Activated CD4-positive, alpha-beta T cell treated with anti-CD3 and anti-CD28 coated beads, Interleukin-2, amount 10 ng/mL, durations not matched to agents 7 days and 5 days (primary cell): Measurements from ENCODE around the gene CALD1. TPM values are rescaled to one million over a fixed set of nuclear protein-coding genes. Genes with fewer than 3 reads are reported as not detected.

Source experiments
- CTCF ChIA-PET: fragments of 350-600 bp; sonication (Branson Sonifier 250); formaldehyde crosslinking; loops from one replicate; lab custom pipeline; 2021; ENCODE audit warnings: antibody characterized with exemption; lab: Charles Lee
- POLR2A ChIA-PET: fragments of 350-600 bp; sonication (Branson Sonifier 250); formaldehyde crosslinking; loops from one replicate; lab custom pipeline; 2021; ENCODE audit warnings: antibody characterized with exemption; lab: Charles Lee
- DNase-seq: peaks from one replicate; pipeline ENCODE4 v3.0.0-alpha.2; 2020
- H3K27ac Mint-ChIP-seq: one replicate; pipeline ENCODE4 v1.8.0; 2021; ENCODE audit warnings: mild to moderate bottlenecking, moderate library complexity, mixed read lengths
- H3K27me3 Mint-ChIP-seq: one replicate; pipeline ENCODE4 v1.8.0; 2021; ENCODE audit warnings: mixed read lengths
- H3K36me3 Mint-ChIP-seq: one replicate; pipeline ENCODE4 v1.8.0; 2021; ENCODE audit warnings: low read depth, mixed read lengths
- H3K4me1 Mint-ChIP-seq: one replicate; pipeline ENCODE4 v1.8.0; 2021; ENCODE audit warnings: mixed read lengths
- H3K4me3 Mint-ChIP-seq: one replicate; pipeline ENCODE4 v1.8.0; 2021; ENCODE audit warnings: mild to moderate bottlenecking, moderate library complexity, mixed read lengths
- H3K9me3 Mint-ChIP-seq: one replicate; pipeline ENCODE4 v1.8.0; 2021; ENCODE audit warnings: mixed read lengths
- total RNA-seq, 2 experiments: library from RNA; stranded (reverse); gene quantifications; one replicate each; pipeline ENCODE4 v1.2.3, GENCODE V29; 2021

Gene CALD1, protein sequence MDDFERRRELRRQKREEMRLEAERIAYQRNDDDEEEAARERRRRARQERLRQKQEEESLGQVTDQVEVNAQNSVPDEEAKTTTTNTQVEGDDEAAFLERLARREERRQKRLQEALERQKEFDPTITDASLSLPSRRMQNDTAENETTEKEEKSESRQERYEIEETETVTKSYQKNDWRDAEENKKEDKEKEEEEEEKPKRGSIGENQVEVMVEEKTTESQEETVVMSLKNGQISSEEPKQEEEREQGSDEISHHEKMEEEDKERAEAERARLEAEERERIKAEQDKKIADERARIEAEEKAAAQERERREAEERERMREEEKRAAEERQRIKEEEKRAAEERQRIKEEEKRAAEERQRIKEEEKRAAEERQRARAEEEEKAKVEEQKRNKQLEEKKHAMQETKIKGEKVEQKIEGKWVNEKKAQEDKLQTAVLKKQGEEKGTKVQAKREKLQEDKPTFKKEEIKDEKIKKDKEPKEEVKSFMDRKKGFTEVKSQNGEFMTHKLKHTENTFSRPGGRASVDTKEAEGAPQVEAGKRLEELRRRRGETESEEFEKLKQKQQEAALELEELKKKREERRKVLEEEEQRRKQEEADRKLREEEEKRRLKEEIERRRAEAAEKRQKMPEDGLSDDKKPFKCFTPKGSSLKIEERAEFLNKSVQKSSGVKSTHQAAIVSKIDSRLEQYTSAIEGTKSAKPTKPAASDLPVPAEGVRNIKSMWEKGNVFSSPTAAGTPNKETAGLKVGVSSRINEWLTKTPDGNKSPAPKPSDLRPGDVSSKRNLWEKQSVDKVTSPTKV
- under 1 TPM; 0.10 to 0.17 TPM for total RNA-seq

DNA sequence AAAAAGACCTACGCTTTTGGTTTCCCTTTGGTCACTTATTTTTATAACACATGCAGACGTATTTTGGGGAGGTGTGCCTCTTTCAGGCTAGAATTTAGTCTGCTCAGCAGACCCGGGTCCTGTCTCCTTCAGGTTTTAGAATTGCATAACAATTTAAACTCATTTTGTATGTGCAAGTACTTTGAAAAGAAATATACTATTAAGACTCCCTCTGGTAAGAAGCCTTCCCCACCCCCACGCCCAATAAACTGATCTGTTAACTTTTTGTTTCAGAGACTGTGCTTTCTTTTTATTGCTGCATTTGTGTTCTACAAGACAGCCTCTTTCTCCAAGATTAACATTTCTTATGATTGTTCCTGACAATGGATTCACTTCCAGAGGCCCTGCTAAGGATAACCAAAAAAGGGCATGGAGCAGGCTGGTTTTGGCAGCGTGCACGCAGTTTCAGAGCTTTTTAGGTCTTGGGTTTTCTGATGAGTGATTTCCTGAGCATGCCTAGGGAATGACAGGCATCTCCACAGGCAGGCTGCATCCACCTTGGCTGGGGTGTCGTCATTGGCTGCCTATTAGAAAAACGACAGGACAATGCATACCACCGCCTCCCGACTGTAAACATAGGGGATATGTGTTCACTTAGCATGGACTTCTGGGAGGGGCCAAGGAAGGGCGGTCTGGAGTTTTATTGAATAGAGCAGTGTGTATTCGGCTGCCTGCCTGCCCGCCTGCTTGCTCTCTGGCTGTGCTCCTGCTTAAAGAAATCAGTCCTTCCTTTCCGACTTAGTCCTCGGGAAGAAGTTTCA, at the start of gene CALD1:
CALD1 (plus strand) TSS at position 694 of the 800 bp plus-strand sequence. CDS start 88,100 bp downstream, outside the sequence.
- CTCF ChIA-PET, result no interaction called here
- H3K27ac Mint-ChIP-seq, result no peak within 1 kb of the TSS

DNA sequence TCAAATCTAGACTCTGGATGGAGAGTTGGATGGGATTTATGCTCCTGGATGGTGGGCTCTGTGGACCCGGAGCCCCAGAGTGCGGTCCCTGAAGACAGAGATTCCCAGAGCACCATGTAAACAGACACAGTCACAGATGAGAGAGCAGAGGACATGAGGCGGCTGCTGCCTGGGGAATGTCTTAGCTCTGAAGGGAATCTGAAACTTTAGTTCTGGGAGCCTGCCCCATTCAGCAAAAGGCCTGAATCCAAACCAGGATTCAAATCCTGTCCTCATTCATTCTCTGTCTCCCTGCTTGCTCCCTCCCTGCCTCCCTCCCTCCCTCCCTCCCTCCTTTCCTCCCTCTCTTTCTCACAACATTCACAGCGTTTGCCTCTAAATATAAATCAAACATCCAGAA, 49.5 kb upstream of the CALD1 start:
- H3K36me3 Mint-ChIP-seq, result peaks cover 2% of the 10 kb centered on the region
- H3K4me1 Mint-ChIP-seq, result peaks cover 6% of the 10 kb centered on the region
- H3K27me3 Mint-ChIP-seq, result no peaks in the 10 kb centered on the region
- DNase-seq, result no peak
- no peak overlapping the region for H3K27ac Mint-ChIP-seq
- ChIA-PET POLR2A (no interaction called here), CTCF (no interaction called here)
- peaks cover 2% of the 10 kb centered on the region for H3K9me3 Mint-ChIP-seq
- H3K4me3 Mint-ChIP-seq, result no peak overlapping the region

More for the DNA sequence above, at the start of gene CALD1:
- H3K4me1 Mint-ChIP-seq, result peaks cover 6% of the 10 kb centered on the region
- no peaks in the 10 kb centered on the region for H3K9me3 Mint-ChIP-seq
- DNase-seq, result no peak
- POLR2A ChIA-PET, result no interaction called here
- H3K27me3 Mint-ChIP-seq, result no peaks in the 10 kb centered on the region
- H3K36me3 Mint-ChIP-seq, result no peaks in the 10 kb centered on the region
- no peak within 1 kb of the TSS for H3K4me3 Mint-ChIP-seq

DNA sequence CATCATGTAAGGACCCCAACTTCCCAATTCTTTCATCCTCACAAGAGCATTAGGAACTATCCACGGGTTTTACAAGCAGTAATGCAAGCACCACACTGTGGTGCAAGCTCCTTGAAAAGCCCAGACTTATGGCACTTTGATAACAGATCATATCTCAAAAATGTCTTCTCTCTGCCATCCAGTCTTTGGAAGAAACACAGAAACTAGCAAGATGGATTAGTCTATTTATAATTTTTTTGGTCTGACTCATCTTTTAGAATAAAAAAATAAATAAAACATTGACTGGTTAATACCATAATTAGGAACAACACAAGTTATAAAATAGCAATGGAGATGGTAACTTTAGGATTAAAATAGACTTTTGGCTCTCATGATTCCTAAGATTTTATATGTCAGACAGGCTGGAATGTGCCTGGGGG, 49.0 kb upstream of the CALD1 start:
- peaks cover 2% of the 10 kb centered on the region for H3K9me3 Mint-ChIP-seq
- no peaks in the 10 kb centered on the region for H3K27me3 Mint-ChIP-seq
- peaks cover 2% of the 10 kb centered on the region for H3K36me3 Mint-ChIP-seq
- CTCF ChIA-PET, result no interaction called here
- H3K4me1 Mint-ChIP-seq, result peaks cover 6% of the 10 kb centered on the region
- H3K27ac Mint-ChIP-seq, result no peak overlapping the region
- DNase-seq, result no peak
- POLR2A ChIA-PET, result no interaction called here
- no peak overlapping the region for H3K4me3 Mint-ChIP-seq

DNA sequence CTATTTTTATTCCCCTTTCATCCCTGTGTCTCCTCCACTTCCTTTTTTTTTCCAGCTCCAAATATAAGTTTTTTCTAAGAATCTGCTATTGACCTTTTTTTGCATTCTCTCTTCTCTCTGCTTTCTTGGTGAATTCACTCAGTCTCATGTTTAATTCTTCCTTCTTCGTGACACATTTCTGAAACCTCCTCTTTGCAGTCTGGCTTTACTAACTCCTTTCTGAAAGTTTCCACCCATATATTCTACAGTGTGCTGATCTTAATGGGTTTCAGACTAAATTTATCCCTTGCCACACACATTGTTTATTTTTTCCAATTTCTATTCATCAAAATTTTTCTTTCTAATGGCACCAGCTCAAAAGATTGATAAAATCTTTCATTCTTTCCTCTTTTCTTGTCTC, 47.8 kb upstream of the CALD1 start:
- Mint-ChIP-seq H3K27me3 (no peaks in the 10 kb centered on the region), H3K9me3 (peaks cover 2% of the 10 kb centered on the region), H3K27ac (no peak overlapping the region), H3K4me3 (no peak overlapping the region), H3K4me1 (peaks cover 6% of the 10 kb centered on the region), H3K36me3 (peaks cover 2% of the 10 kb centered on the region)
- ChIA-PET POLR2A (interaction anchor here (0.6 kb wide), 1 partner anchor 123 kb away, joined by 3 read pairs; no protein-coding TSS in a partner anchor), CTCF (interaction anchor here (0.6 to 1.7 kb wide), 3 partner anchors 9 to 27 kb away, joined by 3 to 4 read pairs (median 4); no protein-coding TSS in a partner anchor)
- no peak for DNase-seq

DNA sequence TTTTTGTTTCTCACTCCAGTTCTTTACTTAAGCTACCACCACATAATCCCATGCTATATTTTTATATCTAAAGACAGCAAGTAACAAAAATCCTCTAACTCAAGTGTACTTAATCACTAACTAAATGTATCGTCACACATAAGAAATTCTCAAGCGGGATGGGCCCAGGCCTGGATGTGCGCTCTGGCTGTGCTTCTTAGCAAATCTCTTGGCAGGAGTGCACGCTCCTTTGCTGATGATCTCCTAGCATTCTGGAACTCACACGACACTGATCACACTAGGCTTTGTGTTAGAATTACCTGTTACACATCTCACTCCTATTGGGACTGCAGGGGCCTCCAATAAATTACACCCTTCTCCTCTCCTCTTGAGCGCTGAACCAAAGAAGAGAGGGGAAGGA, 46.7 kb upstream of the CALD1 start:
- no peaks in the 10 kb centered on the region for H3K27me3 Mint-ChIP-seq
- no peaks in the 10 kb centered on the region for H3K9me3 Mint-ChIP-seq
- peaks cover 10% of the 10 kb centered on the region for H3K4me1 Mint-ChIP-seq
- H3K36me3 Mint-ChIP-seq, result peaks cover 2% of the 10 kb centered on the region
- CTCF ChIA-PET, result no interaction called here
- DNase-seq, result no peak
- no peak overlapping the region for H3K27ac Mint-ChIP-seq
- POLR2A ChIA-PET, result no interaction called here
- H3K4me3 Mint-ChIP-seq, result no peak overlapping the region

DNA sequence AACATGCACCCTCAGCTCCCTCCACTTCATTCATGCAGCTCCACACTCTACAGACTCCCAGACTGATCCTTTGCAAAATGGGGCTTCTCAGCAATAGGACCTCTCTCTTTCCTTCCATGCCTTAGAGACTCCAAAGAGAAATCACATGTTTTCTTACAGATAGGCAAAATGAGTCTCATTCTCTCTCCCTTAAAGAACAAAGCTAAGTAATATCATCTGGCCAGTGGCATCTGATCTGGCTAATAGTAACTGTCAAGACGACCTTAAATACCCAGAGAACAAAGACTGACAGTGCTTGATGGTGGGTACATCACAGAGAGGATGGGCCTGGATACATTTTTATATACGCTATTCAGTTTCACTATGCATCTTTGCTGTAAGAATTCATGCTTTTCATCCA, 43.1 kb upstream of the CALD1 start:
- Mint-ChIP-seq H3K4me3 (no peak overlapping the region), H3K4me1 (peaks cover 17% of the 10 kb centered on the region), H3K9me3 (no peaks in the 10 kb centered on the region), H3K36me3 (peaks cover 2% of the 10 kb centered on the region), H3K27ac (no peak overlapping the region), H3K27me3 (no peaks in the 10 kb centered on the region)
- CTCF ChIA-PET, result no interaction called here
- POLR2A ChIA-PET, result no interaction called here
- no peak for DNase-seq

DNA sequence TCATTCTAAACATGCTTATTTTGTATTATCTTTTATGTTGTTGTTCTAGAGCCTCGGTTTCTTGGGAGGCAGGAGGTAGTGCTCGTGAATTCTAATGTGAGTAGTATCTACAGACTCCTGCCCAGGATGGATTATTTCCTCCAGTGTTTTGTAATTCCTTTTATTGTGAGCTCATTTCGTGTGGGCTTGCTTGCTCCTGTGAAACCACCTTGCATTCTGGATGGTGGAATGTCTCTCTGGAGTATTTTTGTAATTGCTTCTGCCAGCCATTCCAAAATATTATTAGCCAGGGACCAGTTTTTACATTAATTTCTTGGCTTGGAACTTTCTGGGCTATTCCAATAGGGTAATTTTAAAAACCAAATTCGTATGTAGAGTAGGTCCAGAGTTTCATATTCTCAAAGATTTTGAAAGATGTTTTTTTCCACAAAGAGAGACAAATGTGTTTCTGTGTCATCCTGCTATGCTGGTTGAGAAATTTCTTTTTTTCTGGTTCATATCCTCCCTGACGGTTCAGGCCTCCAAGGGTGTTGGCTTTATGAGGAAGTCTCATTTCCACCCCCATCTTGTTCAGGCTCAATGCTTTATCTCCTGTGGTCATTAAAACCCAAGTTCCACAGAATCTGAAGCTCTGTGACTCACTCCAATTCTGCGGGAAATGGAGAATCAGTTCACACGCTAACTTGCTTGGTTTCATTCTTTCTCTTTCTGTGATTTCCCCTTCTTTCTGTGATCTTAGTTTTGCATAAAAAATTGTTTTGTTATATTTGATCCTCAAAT, 41.7 kb upstream of the CALD1 start:
- H3K36me3 Mint-ChIP-seq, result no peaks in the 10 kb centered on the region
- no peaks in the 10 kb centered on the region for H3K27me3 Mint-ChIP-seq
- POLR2A ChIA-PET, result no interaction called here
- peak overlapping the region; percentile 71 for H3K27ac Mint-ChIP-seq
- CTCF ChIA-PET, result interaction anchor here (1.2 to 2.1 kb wide), 4 partner anchors 10 to 24 kb away, joined by 3 to 8 read pairs (median 3); no protein-coding TSS in a partner anchor
- no peak overlapping the region for H3K4me3 Mint-ChIP-seq
- peaks cover 14% of the 10 kb centered on the region for H3K4me1 Mint-ChIP-seq
- H3K9me3 Mint-ChIP-seq, result no peaks in the 10 kb centered on the region
- DNase-seq, result no peak

DNA sequence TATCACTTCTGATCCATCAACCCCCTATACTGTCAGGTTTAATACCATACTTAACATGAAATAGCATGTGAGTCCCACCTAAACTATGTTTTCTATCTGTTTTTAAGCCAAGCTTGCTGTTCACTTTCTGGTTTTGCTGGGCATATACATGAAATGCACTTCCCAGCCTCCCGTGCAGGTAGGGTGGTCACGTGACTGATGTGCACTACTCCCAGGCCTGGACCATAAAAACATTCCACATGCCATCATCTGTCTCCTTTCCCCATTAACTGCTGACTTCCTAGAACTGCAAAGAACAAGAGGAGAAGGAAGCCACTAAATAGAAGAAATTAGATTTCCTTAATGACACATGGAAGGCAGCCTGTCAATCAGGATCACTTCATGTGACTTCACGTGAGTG, 40.1 kb upstream of the CALD1 start:
- Mint-ChIP-seq H3K27me3 (no peaks in the 10 kb centered on the region), H3K27ac (no peak overlapping the region), H3K4me3 (no peak overlapping the region), H3K36me3 (no peaks in the 10 kb centered on the region), H3K4me1 (peaks cover 14% of the 10 kb centered on the region), H3K9me3 (no peaks in the 10 kb centered on the region)
- CTCF ChIA-PET, result interaction anchor here (1.1 to 2.1 kb wide), 3 partner anchors 10 to 20 kb away, joined by 3 to 8 read pairs (median 3); no protein-coding TSS in a partner anchor
- POLR2A ChIA-PET, result no interaction called here
- DNase-seq, result no peak

DNA sequence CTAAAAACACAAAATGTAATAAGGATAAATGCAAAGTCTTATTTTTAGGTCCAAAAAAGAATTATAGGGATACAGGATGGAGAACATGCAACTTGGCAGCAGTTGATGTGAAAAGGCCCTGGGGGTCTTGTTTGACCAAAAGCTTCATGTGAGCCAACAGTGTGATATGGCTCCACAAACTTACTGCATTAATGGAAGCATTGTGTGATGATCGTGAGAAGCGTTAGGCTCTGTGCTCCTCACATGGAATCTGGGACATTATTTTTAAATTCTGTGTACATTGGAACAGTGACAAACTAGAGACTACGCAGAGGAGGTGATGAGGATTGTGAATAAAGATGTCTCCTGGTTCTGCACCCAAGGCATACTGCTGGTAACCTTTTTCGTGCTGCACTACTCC, 39.1 kb upstream of the CALD1 start:
- H3K27ac Mint-ChIP-seq, result no peak overlapping the region
- peaks cover 14% of the 10 kb centered on the region for H3K4me1 Mint-ChIP-seq
- DNase-seq, result no peak
- CTCF ChIA-PET, result interaction anchor here (0.8 to 1.8 kb wide), 2 partner anchors 14 to 45 kb away, joined by 6 read pairs; no protein-coding TSS in a partner anchor
- no peak overlapping the region for H3K4me3 Mint-ChIP-seq
- no peaks in the 10 kb centered on the region for H3K36me3 Mint-ChIP-seq
- H3K9me3 Mint-ChIP-seq, result no peaks in the 10 kb centered on the region
- POLR2A ChIA-PET, result no interaction called here
- H3K27me3 Mint-ChIP-seq, result no peaks in the 10 kb centered on the region

DNA sequence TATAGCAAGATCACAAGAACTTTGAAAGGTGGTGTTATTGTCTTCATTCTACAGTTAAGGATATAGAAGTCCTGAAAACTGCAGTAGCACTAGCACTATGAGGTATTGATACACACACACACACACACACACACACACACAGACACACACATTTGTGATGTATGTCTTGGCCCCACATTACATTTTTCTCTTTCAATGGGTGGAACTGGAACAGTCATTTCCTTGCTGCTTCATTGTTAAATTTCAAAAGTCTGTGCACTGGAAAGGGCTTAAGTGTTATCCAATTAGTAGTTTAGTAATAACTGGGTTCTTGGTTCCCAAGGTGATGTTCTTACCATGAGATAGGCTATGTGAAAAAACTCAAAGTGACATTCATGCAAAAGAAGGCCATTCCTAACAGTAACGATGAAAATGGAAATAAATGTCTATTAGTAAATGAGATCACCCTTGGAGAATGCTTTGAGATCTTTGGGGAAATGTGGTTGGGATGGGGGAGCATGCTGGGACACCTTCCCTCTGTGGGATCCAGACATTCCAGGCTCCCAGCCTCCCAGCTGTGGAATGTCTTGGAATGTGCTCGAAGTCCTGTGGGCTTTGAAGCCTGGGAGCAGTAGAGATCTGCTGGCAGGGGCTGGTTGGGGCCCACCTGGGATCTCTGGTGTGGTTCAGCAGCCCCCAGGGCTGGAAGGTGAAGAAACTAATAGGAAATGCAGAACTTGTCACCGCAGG, 37.4 kb upstream of the CALD1 start:
- POLR2A ChIA-PET, result no interaction called here

DNA sequence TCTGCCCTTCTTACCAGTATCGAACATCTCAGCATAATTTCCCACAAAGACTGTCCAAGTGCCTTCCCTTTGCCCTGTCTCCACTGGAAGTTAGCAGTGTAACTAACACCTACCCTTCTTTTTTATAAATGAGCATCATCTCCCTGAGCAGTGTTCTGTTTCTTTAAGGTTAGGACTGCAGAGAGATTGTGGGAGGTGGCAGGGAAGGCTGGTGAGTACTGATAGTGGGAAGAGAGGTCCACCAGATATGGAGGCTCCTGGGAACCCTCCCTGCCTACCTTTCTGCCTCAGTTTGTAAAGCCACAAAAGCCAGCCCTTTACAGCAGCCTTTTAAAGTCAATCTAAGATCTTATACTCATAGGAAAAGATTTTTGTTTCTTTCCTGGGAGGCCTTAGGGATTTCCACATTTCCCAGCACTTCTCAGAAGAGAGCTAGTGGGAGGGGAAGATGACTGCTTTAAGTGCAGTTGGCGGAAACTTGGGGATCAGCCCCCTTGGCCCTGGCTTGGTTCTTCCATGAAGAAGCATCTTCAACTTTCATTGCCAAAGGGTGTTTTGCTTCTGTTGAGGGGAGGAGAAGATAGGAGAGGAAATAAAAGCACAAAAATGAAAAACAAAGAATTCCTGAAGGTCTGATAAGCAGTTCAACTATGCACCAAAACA, 36.6 kb upstream of the CALD1 start:
- Mint-ChIP-seq H3K4me3 (no peak overlapping the region), H3K9me3 (no peaks in the 10 kb centered on the region), H3K4me1 (peaks cover 9% of the 10 kb centered on the region), H3K27ac (no peak overlapping the region), H3K27me3 (no peaks in the 10 kb centered on the region), H3K36me3 (no peaks in the 10 kb centered on the region)
- POLR2A ChIA-PET, result no interaction called here
- CTCF ChIA-PET, result interaction anchor here (0.7 to 1.5 kb wide), 3 partner anchors 8 to 23 kb away, joined by 3 to 5 read pairs (median 3); no protein-coding TSS in a partner anchor
- DNase-seq, result no peak

More for the DNA sequence above, 37.4 kb upstream of the CALD1 start:
- Mint-ChIP-seq H3K9me3 (no peaks in the 10 kb centered on the region), H3K36me3 (no peaks in the 10 kb centered on the region), H3K4me3 (no peak overlapping the region), H3K27ac (no peak overlapping the region), H3K27me3 (no peaks in the 10 kb centered on the region), H3K4me1 (peaks cover 14% of the 10 kb centered on the region)
- CTCF ChIA-PET, result interaction anchor here (1.8 kb wide), 1 partner anchor 15 kb away, joined by 6 read pairs; no protein-coding TSS in a partner anchor
- DNase-seq, result no peak
